Transverse colon (tissue), 3 donors: ENCODE results near the gene SMARCD1.

ENCODE experiments used
- EP300 ChIP-seq: sonication (generic); formaldehyde crosslinking; IDR thresholded peaks from one replicate; pipeline ENCODE4 v1.6.1; 2017; ENCODE audit warnings: antibody characterized with exemption, low read depth
- POLR2A ChIP-seq: fragments of 450-650 bp; IDR thresholded peaks from one replicate; pipeline ENCODE4 v1.6.1; 2016; ENCODE audit warnings: antibody characterized with exemption, mild to moderate bottlenecking, moderate library complexity
- TF ChIP-seq, protein P1 (sequence below), 5 experiments: fragments of 200-600 bp in 3 of 5; fragments of 450-650 bp in 2 of 5; sonication (generic) in 3 of 5; IDR thresholded peaks; 1 replicate in 2 of 5; 2 replicates in 3 of 5; pipeline ENCODE4 v1.5.1; 2016 to 2017; ENCODE audit warnings: antibody characterized with exemption in 5 of 5, inconsistent platforms in 3 of 5, mild to moderate bottlenecking in 2 of 5, moderate library complexity in 1 of 5

- TF ChIP-seq, protein P1, sequence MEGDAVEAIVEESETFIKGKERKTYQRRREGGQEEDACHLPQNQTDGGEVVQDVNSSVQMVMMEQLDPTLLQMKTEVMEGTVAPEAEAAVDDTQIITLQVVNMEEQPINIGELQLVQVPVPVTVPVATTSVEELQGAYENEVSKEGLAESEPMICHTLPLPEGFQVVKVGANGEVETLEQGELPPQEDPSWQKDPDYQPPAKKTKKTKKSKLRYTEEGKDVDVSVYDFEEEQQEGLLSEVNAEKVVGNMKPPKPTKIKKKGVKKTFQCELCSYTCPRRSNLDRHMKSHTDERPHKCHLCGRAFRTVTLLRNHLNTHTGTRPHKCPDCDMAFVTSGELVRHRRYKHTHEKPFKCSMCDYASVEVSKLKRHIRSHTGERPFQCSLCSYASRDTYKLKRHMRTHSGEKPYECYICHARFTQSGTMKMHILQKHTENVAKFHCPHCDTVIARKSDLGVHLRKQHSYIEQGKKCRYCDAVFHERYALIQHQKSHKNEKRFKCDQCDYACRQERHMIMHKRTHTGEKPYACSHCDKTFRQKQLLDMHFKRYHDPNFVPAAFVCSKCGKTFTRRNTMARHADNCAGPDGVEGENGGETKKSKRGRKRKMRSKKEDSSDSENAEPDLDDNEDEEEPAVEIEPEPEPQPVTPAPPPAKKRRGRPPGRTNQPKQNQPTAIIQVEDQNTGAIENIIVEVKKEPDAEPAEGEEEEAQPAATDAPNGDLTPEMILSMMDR (IDR thresholded peaks at IDR 0.05): no peak
- TF ChIP-seq EP300 (no peak), POLR2A (no peak)
These were observed 60.3 kb downstream of the SMARCD1 start for GRCh38 chr12:50145439-50145838.
